Measurements from ENCODE around the gene SRXN1.

- TF ChIP-seq CTCF (IDR thresholded peaks at IDR 0.05; ENCODE audit: extremely low read depth in 1 of 2, insufficient read depth in 1 of 2, low read depth in 1 of 2, low read length in 2 of 2) = no peak
- no peak for TF ChIP-seq FOS (IDR thresholded peaks at IDR 0.05; ENCODE audit: borderline replicate concordance, insufficient read depth, low read length)
Measured at GRCh38 chr20:653590-654416, 803 bp upstream of the SRXN1 start.
